HFFc6 (cell line): ENCODE measurements around the gene PCBP2. TPM values are rescaled to one million over a fixed set of nuclear protein-coding genes. Genes with fewer than 3 reads are reported as not detected.
"Not testable (repeated sequence)": the region's sequence is repeated elsewhere in the genome, so short reads cannot be mapped to it uniquely, and the experiment has no call there.

Experiments
- DNase-seq: peaks from one replicate; pipeline ENCODE4 v3.0.0-alpha.2; 2018
- H3K27ac Mint-ChIP-seq: 2 replicates; pipeline ENCODE4 v1.8.0; 2020; ENCODE audit warnings: mild to moderate bottlenecking, mixed read lengths
- H3K27me3 Mint-ChIP-seq: 2 replicates; pipeline ENCODE4 v1.8.0; 2021; ENCODE audit warnings: mild to moderate bottlenecking, moderate library complexity, mixed read lengths; ENCODE audit not compliant: insufficient read depth
- H3K36me3 Mint-ChIP-seq: 2 replicates; pipeline ENCODE4 v1.8.0; 2021; ENCODE audit warnings: low read depth, mixed read lengths
- H3K4me1 Mint-ChIP-seq: 2 replicates; pipeline ENCODE4 v1.8.0; 2020; ENCODE audit warnings: low read depth, mixed read lengths
- H3K4me3 Mint-ChIP-seq: 2 replicates; pipeline ENCODE4 v1.8.0; 2020; ENCODE audit warnings: mild to moderate bottlenecking, moderate library complexity, mixed read lengths
- H3K9me3 Mint-ChIP-seq: 2 replicates; pipeline ENCODE4 v1.8.0; 2020; ENCODE audit warnings: mild to moderate bottlenecking, mixed read lengths
- CTCF ChIP-seq: fragments of 200-600 bp; sonication (generic); IDR thresholded peaks from 2 replicates; pipeline ENCODE4 v1.5.0; 2021; ENCODE audit warnings: antibody characterized with exemption, mild to moderate bottlenecking
- long read RNA-seq: library from polyadenylated mRNA; unstranded; transcript quantifications from one replicate; pipeline ENCODE4 v2.0.0, GENCODE V29; 2019
- total RNA-seq, 6 experiments: library from RNA; stranded (reverse); fragmentation: NEBNext Ultra II Directional; extraction: Animal tissue kit (Norgen Biotek cat#: 25700); gene quantifications; 2 replicates in 1 of 6; 3 replicates in 5 of 6; pipeline ENCODE4 v1.2.3, GENCODE V29; 2021

The PCBP2 gene
- total RNA-seq, result 100 to 1,000 TPM; 763 to 969 (median 874) TPM
- long read RNA-seq, transcript PCBP2-209 (3 exons, 1,696 nt), result major isoform, 8 of 99 reads
- long read RNA-seq, transcript PCBP2-202 (15 exons, 1,814 nt), result minor isoform, 5 of 99 reads
- long read RNA-seq, partial matches to known transcripts, result 60 of 99 reads
- long read RNA-seq, other reads (novel, unspliced or antisense), result 12 of 99 reads

- peak; percentile 85 for TF ChIP-seq CTCF
- Mint-ChIP-seq H3K4me1 (peaks cover 43% of the 10 kb centered on the region), H3K36me3 (peaks cover 44% of the 10 kb centered on the region), H3K4me3 (peak within 1 kb of the TSS; percentile 93), H3K27me3 (peaks cover 8% of the 10 kb centered on the region), H3K9me3 (no peaks in the 10 kb centered on the region), H3K27ac (peak within 1 kb of the TSS; percentile 99)
- DNase-seq, result peak; percentile 100
These were observed at the start of gene PCBP2 for GRCh38 chr12:53451661-53452158. TSS of gene PCBP2 (plus strand) at chr12:53452102. CDS start at chr12:53454801, 2,699 bp downstream.

- not testable (repeated sequence) for H3K27me3 Mint-ChIP-seq, H3K27ac Mint-ChIP-seq, H3K9me3 Mint-ChIP-seq, DNase-seq, H3K4me3 Mint-ChIP-seq
- H3K4me1 Mint-ChIP-seq, result peaks cover 10% of the 10 kb centered on the region; the same call in 1 of the 2 replicates
- H3K36me3 Mint-ChIP-seq, result peaks cover 13% of the 10 kb centered on the region
These were observed 49.6 kb upstream of the PCBP2 start for GRCh38 chr12:53402351-53402750.

- Mint-ChIP-seq H3K4me3 (no peak overlapping the region), H3K27ac (no peak overlapping the region), H3K36me3 (peaks cover 13% of the 10 kb centered on the region), H3K27me3 (peaks cover 2% of the 10 kb centered on the region), H3K4me1 (peaks cover 7% of the 10 kb centered on the region; the same call in 1 of the 2 replicates), H3K9me3 (no peaks in the 10 kb centered on the region)
- TF ChIP-seq CTCF, result no peak
- DNase-seq, result no peak
These were observed 49.0 kb upstream of the PCBP2 start for GRCh38 chr12:53402871-53403270.

- no peak overlapping the region for H3K4me3 Mint-ChIP-seq
- H3K27me3 Mint-ChIP-seq, result no peaks in the 10 kb centered on the region
- H3K4me1 Mint-ChIP-seq, result peaks cover 37% of the 10 kb centered on the region
- DNase-seq, result no peak
- peaks cover 36% of the 10 kb centered on the region for H3K36me3 Mint-ChIP-seq
- H3K9me3 Mint-ChIP-seq, result no peaks in the 10 kb centered on the region
- TF ChIP-seq CTCF, result no peak
- H3K27ac Mint-ChIP-seq, result no peak overlapping the region
These were observed 41.0 kb upstream of the PCBP2 start for GRCh38 chr12:53410951-53411350.

- Mint-ChIP-seq H3K4me3 (no peak overlapping the region), H3K36me3 (peaks cover 31% of the 10 kb centered on the region), H3K9me3 (no peaks in the 10 kb centered on the region), H3K27ac (no peak overlapping the region; the same call in 1 of the 2 replicates), H3K4me1 (peaks cover 42% of the 10 kb centered on the region), H3K27me3 (peaks cover 3% of the 10 kb centered on the region; the same call in 1 of the 2 replicates)
- no peak for TF ChIP-seq CTCF
- DNase-seq, result no peak
These were observed 38.3 kb upstream of the PCBP2 start for GRCh38 chr12:53413485-53414204.
